Measurements from ENCODE around the gene UBA1. TPM values are rescaled to one million over a fixed set of nuclear protein-coding genes. Genes with fewer than 3 reads are reported as not detected.
"Not testable (repeated sequence)": the region's sequence is repeated elsewhere in the genome, so short reads cannot be mapped to it uniquely, and the experiment has no call there.

The UBA1 gene
- total and polyA plus RNA-seq, 12 donors = 160 to 356 (median 222) TPM

DNA sequence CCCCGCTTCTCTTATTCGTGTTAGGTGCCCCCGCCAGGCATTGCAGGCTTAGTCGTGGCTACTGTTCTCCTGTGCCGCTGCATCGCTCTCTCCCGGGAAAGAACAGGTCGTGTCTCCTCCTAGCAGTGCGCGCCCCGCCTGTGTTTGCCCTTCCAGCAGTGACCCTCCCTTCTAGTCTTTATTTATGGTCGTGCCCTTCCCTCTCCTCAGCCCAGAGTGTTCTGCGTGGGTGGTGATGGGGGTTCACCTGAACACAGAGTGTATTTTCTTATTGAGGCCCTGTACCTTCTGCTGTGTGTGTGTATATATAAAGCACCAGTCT lies 54.3 kb downstream of the UBA1 start:
- Histone ChIP-seq H3K4me3 (no peak overlapping the region), H3K36me3 (replicated peaks in 1 of 2) (peaks cover 0 to 18% of the 10 kb centered on the region in 2 donors), H3K27ac (no peak overlapping the region), H3K27me3 (no peaks in the 10 kb centered on the region), H3K9me3 (replicated peaks in 1 of 3) (no peaks in the 10 kb centered on the region), H3K4me1 (replicated peaks in 1 of 2) (no peaks in the 10 kb centered on the region)
- DNase-seq = no peak
- intact Hi-C loops (cut with DNase I) = loop anchor here in 1 of 2 donors (10.0 kb wide), 1 partner anchor 57 kb away; no protein-coding TSS in a partner anchor
- WGBS, 4 donors = 75 to 90% (median 83%) methylated on average over 13 of the region's 13 CpGs
- TF ChIP-seq POLR2A (IDR thresholded peaks at IDR 0.05) = no peak
- TF ChIP-seq, protein P1, sequence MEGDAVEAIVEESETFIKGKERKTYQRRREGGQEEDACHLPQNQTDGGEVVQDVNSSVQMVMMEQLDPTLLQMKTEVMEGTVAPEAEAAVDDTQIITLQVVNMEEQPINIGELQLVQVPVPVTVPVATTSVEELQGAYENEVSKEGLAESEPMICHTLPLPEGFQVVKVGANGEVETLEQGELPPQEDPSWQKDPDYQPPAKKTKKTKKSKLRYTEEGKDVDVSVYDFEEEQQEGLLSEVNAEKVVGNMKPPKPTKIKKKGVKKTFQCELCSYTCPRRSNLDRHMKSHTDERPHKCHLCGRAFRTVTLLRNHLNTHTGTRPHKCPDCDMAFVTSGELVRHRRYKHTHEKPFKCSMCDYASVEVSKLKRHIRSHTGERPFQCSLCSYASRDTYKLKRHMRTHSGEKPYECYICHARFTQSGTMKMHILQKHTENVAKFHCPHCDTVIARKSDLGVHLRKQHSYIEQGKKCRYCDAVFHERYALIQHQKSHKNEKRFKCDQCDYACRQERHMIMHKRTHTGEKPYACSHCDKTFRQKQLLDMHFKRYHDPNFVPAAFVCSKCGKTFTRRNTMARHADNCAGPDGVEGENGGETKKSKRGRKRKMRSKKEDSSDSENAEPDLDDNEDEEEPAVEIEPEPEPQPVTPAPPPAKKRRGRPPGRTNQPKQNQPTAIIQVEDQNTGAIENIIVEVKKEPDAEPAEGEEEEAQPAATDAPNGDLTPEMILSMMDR (IDR thresholded peaks at IDR 0.05) = no peak

DNA sequence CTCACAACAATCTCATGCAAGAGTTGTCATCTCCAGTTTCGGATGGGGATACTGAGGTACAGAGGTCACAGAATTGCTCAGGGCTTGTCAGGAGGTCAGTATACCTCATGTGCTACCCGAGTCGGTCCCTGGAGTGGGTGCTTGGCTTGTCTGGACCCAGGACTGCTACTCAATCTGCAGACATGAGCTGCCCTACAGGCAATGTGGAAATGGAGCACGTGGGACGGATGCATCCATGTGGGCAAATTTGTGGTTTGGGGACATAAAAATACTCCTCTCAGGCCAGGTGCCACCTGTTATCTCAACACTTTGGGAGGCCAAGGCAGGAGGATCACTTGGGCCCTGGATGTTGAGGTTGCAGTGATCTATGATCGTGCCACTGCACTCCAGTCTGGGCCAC lies 54.9 kb downstream of the UBA1 start:
- H3K9me3 ChIP-seq (replicated peaks in 1 of 3) = no peaks in the 10 kb centered on the region
- intact Hi-C loops (cut with DNase I) = loop anchor here in 1 of 2 donors (10.0 kb wide), 1 partner anchor 56 kb away; no protein-coding TSS in a partner anchor
- H3K27ac ChIP-seq = no peak overlapping the region
- TF ChIP-seq, protein P1 (IDR thresholded peaks at IDR 0.05) = no peak
- TF ChIP-seq POLR2A (IDR thresholded peaks at IDR 0.05) = no peak
- H3K4me3 ChIP-seq = no peak overlapping the region
- peaks cover 0 to 18% of the 10 kb centered on the region in 2 donors for H3K36me3 ChIP-seq (replicated peaks in 1 of 2)
- 83 to 100% (median 90%) methylated on average over 1 to 6 of the region's 6 CpGs for WGBS, 4 donors
- DNase-seq = no peak
- no peaks in the 10 kb centered on the region for H3K27me3 ChIP-seq
- H3K4me1 ChIP-seq (replicated peaks in 1 of 2) = no peaks in the 10 kb centered on the region

DNA sequence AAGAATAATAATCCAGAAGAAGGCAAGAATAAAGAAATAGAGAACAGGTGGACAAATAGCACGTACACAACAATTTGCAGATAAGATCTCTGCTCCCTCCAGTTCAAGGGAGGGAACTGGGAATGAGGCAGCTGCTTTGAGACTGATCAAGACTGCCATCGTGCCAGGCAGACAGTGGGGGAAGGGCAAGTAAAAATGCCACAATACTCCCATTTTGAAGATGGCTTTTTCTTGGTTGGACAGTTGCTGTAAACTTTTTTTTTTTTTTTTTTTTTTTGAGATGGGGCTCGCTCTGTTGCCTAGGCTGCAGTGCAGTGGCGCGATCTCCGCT lies 56.4 kb downstream of the UBA1 start:
- H3K27me3 ChIP-seq = no peaks in the 10 kb centered on the region
- H3K9me3 ChIP-seq (replicated peaks in 1 of 3) = peaks cover 0 to 5% (median 0%) of the 10 kb centered on the region in 3 donors

DNA sequence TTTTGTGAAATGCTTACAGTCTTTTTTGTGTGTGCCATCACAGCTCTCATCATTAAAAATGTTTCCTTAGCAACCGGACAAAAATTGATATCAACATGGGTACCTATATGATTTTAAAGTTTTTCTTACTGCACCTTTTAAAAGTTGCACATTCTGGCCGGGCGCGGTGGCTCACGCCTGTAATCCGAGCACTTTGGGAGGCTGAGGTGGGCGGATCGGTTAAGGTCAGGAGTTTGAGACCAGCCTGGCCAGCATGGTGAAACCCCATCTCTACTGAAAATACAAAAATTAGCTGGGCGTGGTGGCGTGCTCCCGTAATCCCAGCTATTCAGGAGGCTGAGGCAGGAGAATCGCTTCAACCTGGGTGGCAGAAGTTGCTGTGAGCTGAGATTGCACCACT lies 64.0 kb downstream of the UBA1 start:
- intact Hi-C loops (cut with DNase I); DNase-seq; H3K4me3 ChIP-seq; H3K4me1 ChIP-seq (replicated peaks in 1 of 2); H3K9me3 ChIP-seq (replicated peaks in 1 of 3); H3K36me3 ChIP-seq (replicated peaks in 1 of 2); H3K27ac ChIP-seq: not testable (repeated sequence)
- H3K27me3 ChIP-seq = peaks cover 19% of the 10 kb centered on the region
- WGBS, 4 donors = 80 to 90% (median 89%) methylated on average over 3 to 12 of the region's 12 CpGs

More for the DNA sequence above, 56.4 kb downstream of the UBA1 start:
- TF ChIP-seq, protein P1 (IDR thresholded peaks at IDR 0.05) = no peak
- no peak for TF ChIP-seq POLR2A (IDR thresholded peaks at IDR 0.05)
- Histone ChIP-seq H3K36me3 (replicated peaks in 1 of 2) (peaks cover 0 to 12% of the 10 kb centered on the region in 2 donors), H3K4me3 (no peak overlapping the region), H3K4me1 (replicated peaks in 1 of 2) (no peaks in the 10 kb centered on the region), H3K27ac (no peak overlapping the region)
- intact Hi-C loops (cut with DNase I) = no loop called here
- WGBS, 4 donors = 39 to 82% (median 75%) methylated on average over 2 to 6 of the region's 6 CpGs
- no peak for DNase-seq

Other genes starting within 250 kb of the UBA1 start
- gene RGN, start 115.4 kb upstream of the UBA1 start, total RNA-seq = 100 to 1,000 TPM; 149 to 362 (median 265) TPM
- gene RGN, start 115.4 kb upstream of the UBA1 start, polyA plus RNA-seq = 100 to 1,000 TPM; 188 to 487 (median 273) TPM
- 100 to 1,000 TPM in 8 of 9 donors, 10 to 100 TPM in 1; 77.0 to 169 (median 155) TPM for gene NDUFB11, start 49.1 kb upstream of the UBA1 start, total RNA-seq
- gene NDUFB11, start 49.1 kb upstream of the UBA1 start, polyA plus RNA-seq = 100 to 1,000 TPM in 1 of 3 donors, 10 to 100 TPM in 2; 49.6 to 110 (median 70.0) TPM
- gene RBM10, start 48.6 kb upstream of the UBA1 start, total RNA-seq = 10 to 100 TPM; 27.7 to 54.8 (median 32.9) TPM
- gene RBM10, start 48.6 kb upstream of the UBA1 start, polyA plus RNA-seq = 10 to 100 TPM; 35.2 to 75.9 (median 47.8) TPM
- gene CDK16, start 24.9 kb downstream of the UBA1 start, total RNA-seq = 100 to 1,000 TPM in 8 of 9 donors, 10 to 100 TPM in 1; 50.5 to 187 (median 112) TPM
- 100 to 1,000 TPM in 2 of 3 donors, 10 to 100 TPM in 1; 74.7 to 137 (median 123) TPM for gene CDK16, start 24.9 kb downstream of the UBA1 start, polyA plus RNA-seq
- gene USP11, start 39.2 kb downstream of the UBA1 start, total RNA-seq = 10 to 100 TPM; 27.4 to 63.0 (median 52.8) TPM
- gene USP11, start 39.2 kb downstream of the UBA1 start, polyA plus RNA-seq = 10 to 100 TPM; 35.5 to 57.8 (median 50.1) TPM
- under 1 TPM in 5 of 9 donors, not detected in 4; 0.14 to 0.28 (median 0.26) TPM for gene ZNF157, start 176.7 kb downstream of the UBA1 start, total RNA-seq
- under 1 TPM; 0.10 to 0.20 (median 0.16) TPM for gene ZNF157, start 176.7 kb downstream of the UBA1 start, polyA plus RNA-seq

Data from adrenal gland (tissue), 12 donors.